ENCODE measurements around the gene TRAF2. TPM values are rescaled to one million over a fixed set of nuclear protein-coding genes. Genes with fewer than 3 reads are reported as not detected.

Gene TRAF2
- total RNA-seq, 2 experiments from 2014 or later, result 37.4 to 46.2 TPM

GRCh38 chr9:136973618-136974617 lies 87.6 kb downstream of the TRAF2 start:
- CTCF ChIA-PET, result interaction anchor here (0.7 to 2.9 kb wide), 3 partner anchors 55 to 180 kb away, joined by 4 to 12 read pairs (median 5); no protein-coding TSS in a partner anchor
- Mint-ChIP-seq H3K9me3 (ENCODE audit: low read depth) (no peaks in the 10 kb centered on the region), H3K27ac (no peak overlapping the region), H3K36me3 (ENCODE audit: low read depth) (no peaks in the 10 kb centered on the region), H3K27me3 (no peaks in the 10 kb centered on the region), H3K4me3 (no peak overlapping the region), H3K4me1 (peaks cover 13% of the 10 kb centered on the region)
- POLR2A ChIA-PET, result no interaction called here
- intact Hi-C loops (cut with DNase I, micrococcal nuclease), result no loop called here
- no peak for ATAC-seq
- no peak for DNase-seq

- Mint-ChIP-seq H3K4me3 (no peak overlapping the region), H3K9me3 (ENCODE audit: low read depth) (no peaks in the 10 kb centered on the region), H3K36me3 (ENCODE audit: low read depth) (no peaks in the 10 kb centered on the region), H3K27ac (peak overlapping the region; percentile 25), H3K4me1 (peaks cover 13% of the 10 kb centered on the region), H3K27me3 (no peaks in the 10 kb centered on the region)
- intact Hi-C loops (cut with DNase I, micrococcal nuclease), result no loop called here
- ChIA-PET CTCF (interaction anchor here (0.6 to 2.9 kb wide), 9 partner anchors 12 to 262 kb away, joined by 3 to 12 read pairs (median 3); partner anchors contain the start of gene PAXX), POLR2A (no interaction called here)
- ATAC-seq (peak; percentile 11), DNase-seq (no peak)
Measured at GRCh38 chr9:136974817-136975535, 88.7 kb downstream of the TRAF2 start.

GRCh38 chr9:136975644-136976043 lies 89.3 kb downstream of the TRAF2 start:
- Mint-ChIP-seq H3K27me3 (no peaks in the 10 kb centered on the region), H3K9me3 (ENCODE audit: low read depth) (no peaks in the 10 kb centered on the region), H3K4me1 (peaks cover 13% of the 10 kb centered on the region), H3K4me3 (no peak overlapping the region), H3K36me3 (ENCODE audit: low read depth) (no peaks in the 10 kb centered on the region), H3K27ac (peak overlapping the region; percentile 25)
- intact Hi-C loops (cut with DNase I, micrococcal nuclease), result no loop called here
- POLR2A ChIA-PET, result interaction anchor here (0.6 kb wide), 1 partner anchor 306 kb away, joined by 3 read pairs; no protein-coding TSS in a partner anchor
- CTCF ChIA-PET, result interaction anchor here (0.6 to 2.9 kb wide), 11 partner anchors 11 to 261 kb away, joined by 3 to 12 read pairs (median 3); partner anchors contain the start of gene PAXX
- ATAC-seq (peak; percentile 31), DNase-seq (peak; percentile 70)

Small RNAs within 50 kb of the gene (microRNA-seq; reads per million reads assigned to microRNA genes)
- 5.3 reads per million, percentile 16 among the genes with 10 or more reads in this experiment for gene MIR4479 (ENCODE audit: borderline replicate concordance)

Other genes starting within 250 kb of the TRAF2 start
- 1 to 10 TPM; 1.2 to 1.4 TPM for gene EGFL7, start 223.6 kb upstream of the TRAF2 start, total RNA-seq
- 10 to 100 TPM in 1 of 2 experiments, 1 to 10 TPM in 1; 9.0 to 10.4 TPM for gene AGPAT2, start 199.1 kb upstream of the TRAF2 start, total RNA-seq
- under 1 TPM; 0.21 to 0.25 TPM for gene DIPK1B, start 173.9 kb upstream of the TRAF2 start, total RNA-seq
- gene LCN10, start 143.6 kb upstream of the TRAF2 start, total RNA-seq, result 1 to 10 TPM in 1 of 2 experiments, under 1 TPM in 1; 0.71 to 1.2 TPM
- gene LCN6, start 138.0 kb upstream of the TRAF2 start, total RNA-seq, result not detected
- gene LCN8, start 128.3 kb upstream of the TRAF2 start, total RNA-seq, result not detected
- gene LCN15, start 122.0 kb upstream of the TRAF2 start, total RNA-seq, result not detected
- gene TMEM141, start 95.2 kb upstream of the TRAF2 start, total RNA-seq, result 10 to 100 TPM; 30.9 to 47.1 TPM
- under 1 TPM; 0.47 to 0.55 TPM for gene CCDC183, start 90.2 kb upstream of the TRAF2 start, total RNA-seq
- 10 to 100 TPM; 66.2 to 71.8 TPM for gene RABL6, start 78.6 kb upstream of the TRAF2 start, total RNA-seq
- gene AJM1, start 44.0 kb upstream of the TRAF2 start, total RNA-seq, result 1 to 10 TPM; 4.3 to 4.8 TPM
- 10 to 100 TPM; 94.5 to 98.9 TPM for gene PHPT1, start 37.1 kb upstream of the TRAF2 start, total RNA-seq
- 10 to 100 TPM; 16.6 to 17.5 TPM for gene MAMDC4, start 34.2 kb upstream of the TRAF2 start, total RNA-seq
- gene EDF1, start 20.2 kb upstream of the TRAF2 start, total RNA-seq, result 100 to 1,000 TPM; 282 to 320 TPM
- gene FBXW5, start 58.2 kb downstream of the TRAF2 start, total RNA-seq, result 10 to 100 TPM; 54.4 to 66.4 TPM
- gene C8G, start 58.7 kb downstream of the TRAF2 start, total RNA-seq, result under 1 TPM in 1 of 2 experiments, not detected in 1; 0.77 TPM
- gene LCN12, start 65.8 kb downstream of the TRAF2 start, total RNA-seq, result 1 to 10 TPM; 1.1 to 1.5 TPM
- not detected for gene PTGDS, start 91.0 kb downstream of the TRAF2 start, total RNA-seq
- not detected for gene LCNL1, start 96.5 kb downstream of the TRAF2 start, total RNA-seq
- gene PAXX, start 105.9 kb downstream of the TRAF2 start, total RNA-seq, result 10 to 100 TPM; 52.7 to 67.1 TPM
- gene CLIC3, start 110.1 kb downstream of the TRAF2 start, total RNA-seq, result not detected
- 10 to 100 TPM; 20.4 to 23.7 TPM for gene ABCA2, start 141.7 kb downstream of the TRAF2 start, total RNA-seq
- gene FUT7, start 145.6 kb downstream of the TRAF2 start, total RNA-seq, result 1 to 10 TPM; 1.3 to 1.6 TPM
- 10 to 100 TPM; 21.0 to 23.1 TPM for gene NPDC1, start 159.7 kb downstream of the TRAF2 start, total RNA-seq
- under 1 TPM in 1 of 2 experiments, not detected in 1; 0.19 TPM for gene ENTPD2, start 167.5 kb downstream of the TRAF2 start, total RNA-seq
- 1 to 10 TPM; 6.4 to 8.8 TPM for gene SAPCD2, start 184.0 kb downstream of the TRAF2 start, total RNA-seq
- gene UAP1L1, start 191.0 kb downstream of the TRAF2 start, total RNA-seq, result 10 to 100 TPM; 12.5 to 14.4 TPM
- 10 to 100 TPM; 21.6 to 26.7 TPM for gene MAN1B1, start 200.5 kb downstream of the TRAF2 start, total RNA-seq
- 100 to 1,000 TPM; 188 to 204 TPM for gene DPP7, start 228.2 kb downstream of the TRAF2 start, total RNA-seq

All from activated CD4-positive, alpha-beta T cell treated with anti-CD3 and anti-CD28 coated beads for 36 hours (primary cell).